ENCODE data around the gene PHF5A.
"Not testable (repeated sequence)": the region's sequence is repeated elsewhere in the genome, so short reads cannot be mapped to it uniquely, and the experiment has no call there.

Gene PHF5A

DNA sequence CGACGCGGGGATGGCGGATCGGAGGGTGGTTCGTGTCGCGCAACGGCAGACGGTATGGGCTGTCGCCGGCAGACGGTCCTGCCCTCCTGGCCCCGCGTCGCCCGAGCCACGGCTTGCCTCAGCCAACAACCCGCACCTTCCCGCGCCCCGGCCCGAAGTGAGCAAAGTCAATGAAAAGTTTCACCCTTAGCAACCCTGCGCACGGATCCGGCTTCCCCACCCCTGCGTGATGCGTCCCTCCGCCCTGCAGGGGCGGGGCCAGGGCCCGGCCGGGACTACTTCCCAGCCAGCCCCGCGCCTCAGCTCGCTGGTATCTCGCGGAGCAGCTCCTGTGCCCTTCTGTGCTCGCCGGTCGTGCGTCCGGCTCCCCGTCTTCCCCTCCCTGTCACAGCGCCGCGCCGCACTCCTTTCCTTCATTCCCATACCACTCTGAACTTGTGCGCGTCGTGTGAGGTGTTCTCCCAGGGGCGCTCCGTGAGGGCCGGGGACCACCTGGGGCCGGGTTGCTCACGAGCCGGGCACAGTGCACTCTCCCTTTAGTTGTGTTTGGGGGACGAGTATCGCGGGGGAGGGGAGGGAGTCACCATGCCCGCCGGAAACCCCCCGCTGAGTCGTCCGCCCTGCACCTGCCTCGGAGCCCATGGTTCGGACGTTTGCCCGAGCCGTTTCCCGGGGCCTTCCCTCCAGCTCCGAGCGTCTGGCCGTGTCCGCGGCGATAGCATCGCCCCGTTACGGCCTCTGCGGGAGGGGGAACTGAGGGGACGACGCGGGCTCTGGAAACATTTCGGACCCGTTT is 21.7 kb downstream of the PHF5A start, which contains the start of gene TOB2:
Gene TOB2, minus strand, starts transcription at position 163 of the 796 bp plus-strand sequence. CDS start 9,456 bp downstream, outside the sequence.
- peaks cover 3% of the 10 kb centered on the region; the same call in 1 of the 2 replicates for H3K4me1 ChIP-seq
- peaks cover 15% of the 10 kb centered on the region for H3K36me3 ChIP-seq
- H3K4me3 ChIP-seq (ENCODE audit: low read depth, low read length): peak within 1 kb of the TSS; percentile 86
- H3K27me3 ChIP-seq: no peaks in the 10 kb centered on the region
- TF ChIP-seq, protein P1, sequence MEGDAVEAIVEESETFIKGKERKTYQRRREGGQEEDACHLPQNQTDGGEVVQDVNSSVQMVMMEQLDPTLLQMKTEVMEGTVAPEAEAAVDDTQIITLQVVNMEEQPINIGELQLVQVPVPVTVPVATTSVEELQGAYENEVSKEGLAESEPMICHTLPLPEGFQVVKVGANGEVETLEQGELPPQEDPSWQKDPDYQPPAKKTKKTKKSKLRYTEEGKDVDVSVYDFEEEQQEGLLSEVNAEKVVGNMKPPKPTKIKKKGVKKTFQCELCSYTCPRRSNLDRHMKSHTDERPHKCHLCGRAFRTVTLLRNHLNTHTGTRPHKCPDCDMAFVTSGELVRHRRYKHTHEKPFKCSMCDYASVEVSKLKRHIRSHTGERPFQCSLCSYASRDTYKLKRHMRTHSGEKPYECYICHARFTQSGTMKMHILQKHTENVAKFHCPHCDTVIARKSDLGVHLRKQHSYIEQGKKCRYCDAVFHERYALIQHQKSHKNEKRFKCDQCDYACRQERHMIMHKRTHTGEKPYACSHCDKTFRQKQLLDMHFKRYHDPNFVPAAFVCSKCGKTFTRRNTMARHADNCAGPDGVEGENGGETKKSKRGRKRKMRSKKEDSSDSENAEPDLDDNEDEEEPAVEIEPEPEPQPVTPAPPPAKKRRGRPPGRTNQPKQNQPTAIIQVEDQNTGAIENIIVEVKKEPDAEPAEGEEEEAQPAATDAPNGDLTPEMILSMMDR (IDR thresholded peaks at IDR 0.05; ENCODE audit: low read depth, low read length): no peak
- no peaks in the 10 kb centered on the region for H3K9me3 ChIP-seq
- peak; percentile 95 for DNase-seq

DNA sequence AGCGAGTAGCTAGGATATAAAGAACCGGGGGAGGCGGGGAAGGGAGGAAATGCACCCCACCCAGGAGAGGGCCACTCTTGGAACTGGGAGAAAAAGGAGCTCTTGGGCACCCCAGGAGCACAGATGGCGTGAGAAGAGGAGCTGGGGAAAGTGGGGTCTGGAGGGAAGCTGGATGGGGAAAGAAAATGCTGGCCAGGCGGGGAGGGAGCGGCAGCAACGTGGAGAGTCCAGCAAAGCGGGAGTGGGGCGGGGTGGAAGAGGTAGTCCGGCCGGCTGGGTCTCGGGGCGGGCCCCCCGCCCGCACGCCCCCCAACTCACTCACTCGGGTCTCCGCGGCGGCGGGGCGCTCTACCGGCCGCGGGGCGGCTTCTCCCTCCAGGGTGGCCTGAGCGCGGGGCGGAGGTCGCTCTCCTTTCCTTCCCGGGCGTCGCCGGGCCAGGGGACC is 22.4 kb downstream of the PHF5A start:
- no peaks in the 10 kb centered on the region for H3K9me3 ChIP-seq
- H3K4me3 ChIP-seq (ENCODE audit: low read depth, low read length): peak overlapping the region; percentile 86
- peaks cover 20% of the 10 kb centered on the region for H3K36me3 ChIP-seq
- TF ChIP-seq, protein P1 (IDR thresholded peaks at IDR 0.05; ENCODE audit: low read depth, low read length): no peak
- H3K4me1 ChIP-seq: peaks cover 3% of the 10 kb centered on the region; the same call in 1 of the 2 replicates
- H3K27me3 ChIP-seq: no peaks in the 10 kb centered on the region
- DNase-seq: peak; percentile 30

DNA sequence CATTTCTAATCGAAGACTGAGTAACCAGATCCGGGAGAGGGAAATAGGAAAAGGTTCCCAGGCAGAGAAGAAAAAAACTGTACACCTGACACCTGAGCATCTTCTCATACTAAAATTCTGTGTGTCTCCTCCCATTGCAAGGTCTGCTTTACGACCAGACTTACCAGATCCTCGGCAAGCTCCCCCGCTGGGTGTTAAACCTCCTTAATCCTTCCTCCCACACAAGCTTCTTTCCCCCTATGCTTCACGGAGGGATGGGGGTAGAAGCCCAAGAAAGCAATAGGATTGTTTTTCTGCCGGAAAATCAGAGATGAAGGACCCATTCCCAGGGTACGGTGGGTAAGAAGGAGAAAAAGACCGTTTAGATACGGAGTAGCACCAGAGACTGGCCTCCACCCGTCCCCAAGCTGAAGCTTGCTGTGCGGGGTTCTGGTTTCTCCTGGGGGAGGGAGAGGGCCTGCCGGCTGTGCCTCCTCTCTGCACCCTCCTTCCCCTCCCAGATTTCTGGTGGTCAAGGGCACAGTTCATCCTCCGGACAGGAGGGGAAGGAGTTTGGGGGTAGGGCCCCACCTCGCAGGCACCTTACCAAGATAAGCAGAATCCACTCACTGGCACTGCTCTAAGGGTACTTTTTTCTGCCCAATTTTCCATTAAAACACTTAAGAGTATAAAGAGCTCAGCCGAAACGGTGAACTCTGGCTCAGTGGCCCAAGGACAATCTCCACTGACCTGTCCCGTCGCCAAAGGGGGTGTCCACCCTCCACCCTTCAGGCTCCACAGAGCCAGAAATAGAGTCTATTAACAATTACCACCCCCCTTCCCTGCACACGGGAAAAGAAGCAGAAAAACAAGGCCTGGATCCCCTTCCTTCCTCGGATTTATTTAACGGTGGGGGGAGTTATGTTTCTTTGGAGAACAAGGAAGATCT is 23.1 kb downstream of the PHF5A start:
- Histone ChIP-seq H3K27me3 (no peaks in the 10 kb centered on the region), H3K4me3 (ENCODE audit: low read depth, low read length) (peak overlapping the region; percentile 86), H3K36me3 (peaks cover 20% of the 10 kb centered on the region), H3K4me1 (peaks cover 3% of the 10 kb centered on the region; the same call in 1 of the 2 replicates), H3K9me3 (no peaks in the 10 kb centered on the region)
- TF ChIP-seq, protein P1 (IDR thresholded peaks at IDR 0.05; ENCODE audit: low read depth, low read length): no peak
- no peak for DNase-seq

DNA sequence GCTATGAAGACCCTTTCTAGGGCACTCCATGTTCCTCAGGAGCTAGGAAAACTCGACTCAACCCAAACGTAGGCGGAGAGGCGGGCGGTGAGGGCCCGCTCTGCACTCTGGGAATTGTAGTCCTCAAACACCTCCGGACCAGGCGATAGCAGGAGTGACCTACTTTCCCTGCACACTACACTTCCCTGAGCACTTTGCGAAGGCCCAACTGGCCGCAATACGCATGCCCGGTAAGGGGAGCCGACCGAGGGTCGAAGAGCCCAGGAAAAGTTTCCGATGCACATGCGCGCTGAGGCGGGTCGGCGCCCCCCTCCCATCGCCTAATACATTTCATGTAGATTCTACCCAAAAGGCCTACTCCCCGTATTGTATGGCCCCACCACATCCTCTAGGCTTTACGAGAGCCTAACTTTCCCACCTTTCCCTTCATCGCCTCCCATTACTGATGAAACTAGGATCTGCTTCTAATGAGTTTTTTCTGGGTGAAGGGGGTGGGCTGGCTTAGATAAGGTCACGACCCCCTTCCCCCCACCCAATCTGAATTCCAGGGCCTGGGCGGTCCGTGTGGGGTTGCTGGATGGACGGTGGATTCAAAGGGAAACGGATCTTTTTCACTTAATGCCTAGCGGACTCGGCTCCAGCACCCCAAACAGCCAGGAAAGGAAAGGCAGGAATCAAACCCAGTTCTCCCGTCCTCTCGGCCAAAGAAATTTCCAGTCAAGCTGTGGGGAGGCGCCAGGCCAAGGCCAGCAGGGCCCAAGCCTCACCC is 23.9 kb downstream of the PHF5A start:
- TF ChIP-seq, protein P1 (IDR thresholded peaks at IDR 0.05; ENCODE audit: low read depth, low read length): no peak
- H3K4me1 ChIP-seq: peaks cover 3% of the 10 kb centered on the region; the same call in 1 of the 2 replicates
- H3K36me3 ChIP-seq: peaks cover 20% of the 10 kb centered on the region
- H3K4me3 ChIP-seq (ENCODE audit: low read depth, low read length): peak overlapping the region; percentile 86
- no peaks in the 10 kb centered on the region for H3K27me3 ChIP-seq
- peak; percentile 98 for DNase-seq
- H3K9me3 ChIP-seq: no peaks in the 10 kb centered on the region

DNA sequence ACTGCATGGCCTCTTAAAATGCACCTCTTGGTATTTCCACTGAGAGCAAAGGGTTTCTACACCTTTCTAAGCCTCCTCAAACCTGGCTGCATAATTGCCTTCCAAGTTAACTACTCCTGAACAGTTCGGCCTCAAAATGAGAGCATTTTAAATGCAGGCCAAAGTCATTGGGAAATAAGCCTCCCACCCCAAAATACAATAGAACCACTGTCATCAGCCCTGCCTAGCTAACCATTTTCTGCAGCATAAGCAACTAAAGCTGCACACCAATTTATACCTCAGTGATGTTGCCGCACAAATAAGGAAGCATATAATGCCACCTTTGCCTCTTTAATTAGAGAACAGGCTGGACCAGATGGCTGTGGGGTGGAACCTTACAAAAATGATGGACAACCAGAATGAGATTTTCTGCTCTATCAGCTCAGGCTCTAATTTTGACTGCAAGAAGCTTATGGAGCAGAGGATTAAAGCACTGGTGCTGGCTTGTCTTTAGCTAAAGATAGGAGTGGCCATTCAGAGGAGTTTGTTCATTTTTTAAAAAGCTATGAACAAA is 26.2 kb downstream of the PHF5A start:
- TF ChIP-seq, protein P1 (IDR thresholded peaks at IDR 0.05; ENCODE audit: low read depth, low read length): no peak
- DNase-seq: no peak
- H3K36me3 ChIP-seq: peaks cover 31% of the 10 kb centered on the region
- H3K27me3 ChIP-seq: no peaks in the 10 kb centered on the region
- no peaks in the 10 kb centered on the region for H3K9me3 ChIP-seq
- no peak overlapping the region for H3K4me3 ChIP-seq (ENCODE audit: low read depth, low read length)
- no peaks in the 10 kb centered on the region for H3K4me1 ChIP-seq

DNA sequence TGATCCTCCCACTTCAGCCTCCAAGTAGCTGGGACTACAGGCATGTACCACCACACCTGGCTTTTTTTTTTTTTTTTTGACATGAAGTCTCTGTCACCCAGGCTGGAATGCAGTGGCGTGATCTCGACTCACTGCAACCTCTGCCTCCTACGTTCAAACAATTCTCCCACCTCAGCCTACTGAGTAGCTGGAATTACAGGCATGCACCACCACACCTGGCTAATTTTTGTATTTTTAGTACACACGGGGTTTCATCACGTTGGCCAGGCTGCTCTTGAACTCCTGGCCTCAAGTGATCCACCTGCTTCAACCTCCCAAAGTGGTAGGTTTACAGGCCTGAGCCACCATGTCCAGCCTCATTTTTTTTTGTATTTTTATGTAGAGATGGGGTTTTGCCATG is 28.0 kb downstream of the PHF5A start:
- not testable (repeated sequence) for H3K4me3 ChIP-seq (ENCODE audit: low read depth, low read length); DNase-seq; H3K4me1 ChIP-seq; H3K9me3 ChIP-seq; H3K27me3 ChIP-seq
- H3K36me3 ChIP-seq: peaks cover 49% of the 10 kb centered on the region

Data from BE2C (cell line).